ENCODE results near the gene RASGRF1.

Gene RASGRF1

DNA sequence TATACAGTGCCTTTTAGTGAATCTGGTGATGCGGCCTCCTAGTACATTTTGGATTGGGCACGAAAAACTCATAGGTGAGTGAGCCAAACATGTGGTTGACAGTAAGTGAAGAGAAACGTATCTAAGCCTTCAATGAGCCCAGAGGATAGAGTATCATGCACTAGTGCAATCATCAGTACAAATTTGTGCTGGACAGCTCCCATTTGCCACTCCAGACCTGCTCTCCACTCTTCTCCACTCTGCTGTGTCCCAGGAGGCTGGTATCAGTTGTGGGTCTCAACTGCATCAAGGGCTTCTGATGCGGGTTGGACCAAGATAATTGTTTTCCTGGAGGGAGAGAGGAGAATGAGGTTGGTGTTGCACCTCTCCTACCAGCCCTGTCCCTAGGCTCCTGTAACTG lies 9.1 kb upstream of the RASGRF1 start:
- no peak for DNase-seq

DNA sequence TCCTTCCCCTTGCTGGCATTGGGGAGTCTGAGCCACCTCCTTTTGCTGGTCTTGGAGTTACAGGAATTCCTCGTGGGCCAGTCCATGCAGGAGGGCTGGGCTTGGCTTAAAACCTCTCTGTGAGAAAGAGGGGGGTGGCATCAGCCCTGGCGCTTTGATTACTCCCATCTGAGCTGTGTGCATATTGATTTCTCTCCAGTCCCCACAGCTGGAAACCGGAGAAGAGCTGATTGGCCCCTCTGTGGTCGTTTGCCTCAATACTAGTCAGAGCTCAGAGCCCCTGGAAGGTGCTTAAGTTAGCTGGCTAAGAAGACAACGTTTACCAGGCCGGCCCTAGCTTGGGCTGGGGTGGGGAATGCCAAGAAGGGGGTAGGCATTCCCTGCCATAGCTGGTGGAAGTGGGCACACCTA lies 4.0 kb upstream of the RASGRF1 start:
- no peak for DNase-seq

- DNase-seq: no peak
Observed at GRCh38 chr15:79093352-79093935, 2.9 kb upstream of the RASGRF1 start.

DNA sequence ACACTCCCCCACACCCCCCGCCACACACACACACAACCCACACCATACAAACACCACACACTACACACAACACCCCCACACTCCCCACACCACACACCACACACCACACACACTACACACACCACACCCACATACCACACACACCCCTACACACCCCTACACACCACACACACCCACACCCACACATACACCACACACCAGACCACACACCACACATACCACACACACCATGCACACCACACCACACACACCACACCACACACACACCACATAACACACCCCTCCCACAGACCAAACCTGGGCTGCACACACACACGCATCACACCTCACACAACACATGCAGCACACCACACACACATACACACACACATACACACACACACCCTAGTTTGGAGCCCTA lies 1.8 kb upstream of the RASGRF1 start:
- DNase-seq: no peak

DNA sequence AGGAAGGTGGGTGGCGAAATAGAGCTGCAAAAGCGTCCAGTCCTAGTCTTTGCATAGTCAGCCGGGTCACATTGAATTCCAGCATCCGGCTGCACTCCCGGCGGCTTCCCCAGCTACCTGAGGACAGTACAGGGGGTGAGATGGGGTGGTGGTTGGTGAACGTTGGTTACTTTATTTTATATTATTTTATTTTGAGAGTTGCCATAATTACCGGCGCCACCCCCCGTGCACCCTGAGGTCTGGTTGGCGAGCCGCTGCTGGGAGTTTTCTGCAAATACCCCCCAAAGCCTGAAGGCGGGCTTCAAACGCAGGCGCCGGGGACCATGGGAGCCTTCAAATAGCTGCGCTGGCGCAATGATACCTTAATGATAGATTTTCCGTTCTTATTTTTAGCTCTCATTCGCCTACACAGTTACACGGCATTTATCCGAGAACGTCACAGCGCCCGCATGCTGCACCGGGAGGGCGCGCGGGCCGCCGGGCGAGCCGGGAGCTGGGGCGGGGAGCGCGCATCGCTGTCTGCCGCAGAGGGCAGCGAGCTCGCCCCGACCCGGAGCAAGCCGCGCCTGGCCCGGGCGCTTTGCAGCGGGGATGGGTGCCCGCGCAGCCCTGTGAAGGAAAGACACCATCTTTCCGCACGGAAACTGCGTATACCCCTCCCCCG lies 756 bp upstream of the RASGRF1 start:
- peak; percentile 27 for DNase-seq

- DNase-seq: no peak
Observed at GRCh38 chr15:79089890-79090486, 592 bp downstream of the RASGRF1 start.

GRCh38 chr15:79089331-79089889 lies 1.2 kb downstream of the RASGRF1 start:
- no peak for DNase-seq

DNA sequence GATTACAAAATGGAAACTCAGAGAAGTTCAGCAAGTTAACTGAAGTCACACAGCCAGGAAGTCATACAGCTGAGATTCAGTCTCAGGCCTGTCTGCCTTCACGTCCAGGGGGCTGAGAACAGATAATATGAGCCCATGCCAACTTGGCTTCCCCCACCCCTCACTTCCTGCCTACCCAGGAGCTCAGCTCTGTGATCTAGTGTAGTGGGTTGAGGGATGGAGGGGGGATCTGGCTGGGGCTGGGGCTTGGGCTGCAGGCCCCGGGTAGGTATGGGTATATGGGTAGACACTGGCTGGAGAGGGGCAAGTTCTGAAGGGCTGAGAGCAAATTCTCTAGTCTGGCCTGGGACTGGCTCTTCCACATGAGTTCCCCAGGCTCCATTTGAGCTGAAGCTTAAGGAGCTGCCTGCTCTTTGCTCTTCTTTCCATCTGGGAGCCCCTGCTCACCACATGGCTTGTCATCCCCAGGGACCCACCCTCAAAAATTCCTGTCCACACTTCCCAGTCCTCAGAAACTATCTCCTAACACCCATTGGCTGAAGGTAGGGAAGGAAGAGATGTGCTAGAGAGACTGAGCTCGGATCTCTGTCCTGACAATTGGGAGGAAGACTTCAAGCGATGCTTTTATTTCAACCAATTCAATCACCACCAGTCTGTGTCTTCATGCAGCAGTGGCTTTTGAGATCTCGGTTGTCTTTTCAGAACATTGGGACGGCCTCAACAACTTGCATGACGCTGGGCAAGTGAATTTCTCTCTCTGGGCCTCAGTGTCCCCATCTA lies 2.0 kb downstream of the RASGRF1 start:
- no peak for DNase-seq

DNA sequence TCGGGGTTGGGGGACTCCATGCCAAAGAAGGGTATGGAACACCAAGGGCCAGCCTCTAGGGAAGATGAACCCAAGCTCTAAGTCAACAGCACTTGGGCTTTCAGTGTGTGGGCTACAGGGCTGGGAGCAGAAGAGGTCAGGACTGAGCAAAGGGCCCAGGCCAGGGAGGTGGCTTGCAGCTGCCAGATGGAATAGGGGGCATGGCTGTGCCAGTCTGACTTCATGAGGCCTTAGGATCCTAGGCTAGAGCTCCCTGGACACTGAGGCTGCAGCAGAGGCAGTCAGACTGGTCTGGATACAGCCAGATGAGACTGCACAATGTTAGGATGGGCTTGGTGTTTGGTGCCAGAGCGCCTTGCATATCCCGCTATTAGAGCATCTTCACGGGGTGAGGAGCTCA lies 3.8 kb downstream of the RASGRF1 start:
- DNase-seq: no peak

DNA sequence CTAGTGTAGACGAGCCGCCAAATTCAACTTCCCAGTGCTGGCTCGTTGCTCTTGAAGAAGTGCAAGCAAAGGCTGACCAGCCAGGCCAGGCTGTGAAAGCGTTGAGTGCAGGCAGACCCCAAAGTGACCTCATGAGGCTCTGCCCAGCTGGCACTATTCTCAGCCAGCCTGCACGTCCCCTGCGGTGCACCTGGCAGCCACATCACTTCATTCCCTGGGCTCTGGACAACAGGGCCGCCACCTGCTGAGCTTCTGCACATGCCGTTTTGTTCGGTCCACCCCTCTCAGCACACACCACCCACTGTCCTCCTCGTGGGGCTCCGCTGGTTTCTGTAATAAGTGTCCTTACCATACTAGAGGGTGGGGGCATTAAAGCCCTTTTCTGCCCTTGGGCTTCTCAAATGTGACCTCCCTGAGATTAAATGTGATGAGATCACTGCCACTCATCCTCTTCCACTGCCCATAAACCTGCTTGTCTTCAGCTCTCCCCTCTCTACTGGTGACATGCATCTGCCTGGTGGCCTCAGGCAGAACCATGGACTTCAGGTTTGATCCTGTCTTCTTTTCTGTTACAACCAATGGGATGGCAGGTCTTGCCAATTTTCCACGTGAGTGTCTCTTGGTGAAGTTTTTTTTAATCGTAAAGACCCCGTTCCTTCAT lies 6.1 kb downstream of the RASGRF1 start:
- no peak for DNase-seq

DNA sequence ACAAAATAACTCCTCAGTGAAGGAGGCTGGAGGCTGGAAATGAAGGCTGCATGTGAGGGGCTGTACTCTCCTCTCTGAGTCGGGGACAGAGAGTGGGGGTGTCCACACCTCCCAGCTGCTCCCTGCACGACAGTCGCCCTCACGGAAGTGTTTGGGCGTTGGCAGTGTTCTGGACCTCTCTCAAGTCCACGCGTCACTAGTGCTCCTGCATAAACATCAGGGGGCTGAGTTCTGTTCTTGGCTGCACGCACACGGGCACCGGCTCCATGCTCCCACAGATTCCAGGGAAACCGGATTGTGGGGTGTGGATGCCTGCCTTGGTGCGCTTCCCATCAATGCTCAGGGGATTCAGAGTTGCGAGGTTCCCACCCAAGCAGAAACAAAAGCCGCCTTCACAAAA lies 7.4 kb downstream of the RASGRF1 start:
- no peak for DNase-seq

GRCh38 chr15:79082363-79083070 lies 8.1 kb downstream of the RASGRF1 start:
- no peak for DNase-seq

- DNase-seq: no peak
Observed at GRCh38 chr15:79078763-79079410, 11.7 kb downstream of the RASGRF1 start.

- no peak for DNase-seq
Observed at GRCh38 chr15:79078003-79078402, 12.6 kb downstream of the RASGRF1 start.

DNA sequence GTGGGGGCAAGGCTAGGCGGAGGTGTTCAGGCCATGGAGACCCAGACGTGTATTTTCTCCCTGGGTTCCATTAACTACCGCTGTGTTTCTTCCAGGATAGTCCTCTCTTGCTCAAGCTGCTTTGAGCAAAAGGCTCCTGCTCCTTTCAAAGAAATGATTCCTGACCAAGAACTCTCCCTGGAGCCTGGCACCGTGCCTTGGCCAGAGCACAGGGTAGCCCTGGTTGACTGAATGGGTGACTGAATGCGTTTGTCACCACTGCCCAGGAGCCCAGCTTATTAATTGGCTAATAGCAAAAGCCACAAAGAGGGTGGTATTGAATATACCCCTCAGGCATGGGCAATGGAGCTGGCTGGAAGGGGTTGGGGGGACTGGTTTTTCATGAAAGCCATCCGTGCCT lies 13.9 kb downstream of the RASGRF1 start:
- no peak for DNase-seq

DNA sequence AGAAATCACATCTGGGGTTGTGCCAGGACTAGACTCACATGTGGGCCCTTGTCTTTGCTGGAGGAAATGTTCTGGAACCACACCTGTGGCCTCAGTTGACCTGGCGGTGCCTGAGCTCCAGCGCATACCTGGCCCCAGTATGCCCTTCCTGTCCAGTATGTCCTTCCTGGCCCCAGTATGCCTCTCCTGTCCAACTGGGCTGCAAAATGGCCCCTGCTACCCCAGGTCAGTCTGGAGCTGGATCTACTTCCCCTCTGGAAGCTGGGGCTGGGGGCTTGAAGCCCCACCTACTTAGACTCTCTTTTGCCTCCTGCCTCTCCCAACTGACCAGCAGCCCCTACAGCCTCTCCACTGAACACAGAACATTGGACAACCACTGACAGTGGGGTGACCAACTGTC lies 15.3 kb downstream of the RASGRF1 start:
- DNase-seq: no peak

DNA sequence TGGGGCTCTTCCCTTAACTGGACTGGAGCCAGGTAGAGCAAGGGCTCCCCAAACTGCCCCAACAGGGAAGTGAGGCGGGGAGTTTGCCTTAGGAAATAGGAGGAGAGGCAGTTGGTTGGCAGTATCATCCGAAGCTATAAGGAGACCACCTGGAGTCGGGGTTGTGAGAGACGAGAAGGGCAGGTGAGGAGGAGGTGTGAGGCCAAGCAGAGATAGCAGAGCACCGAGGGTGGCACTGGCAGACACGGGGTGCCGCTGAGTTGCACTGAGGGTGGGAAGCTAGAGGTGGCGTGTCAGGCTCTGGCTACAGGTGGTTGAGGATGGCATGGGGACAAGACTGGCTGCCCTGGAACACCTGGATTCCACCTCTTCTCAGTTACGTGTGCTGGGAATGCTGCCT lies 17.2 kb downstream of the RASGRF1 start:
- no peak for DNase-seq

DNA sequence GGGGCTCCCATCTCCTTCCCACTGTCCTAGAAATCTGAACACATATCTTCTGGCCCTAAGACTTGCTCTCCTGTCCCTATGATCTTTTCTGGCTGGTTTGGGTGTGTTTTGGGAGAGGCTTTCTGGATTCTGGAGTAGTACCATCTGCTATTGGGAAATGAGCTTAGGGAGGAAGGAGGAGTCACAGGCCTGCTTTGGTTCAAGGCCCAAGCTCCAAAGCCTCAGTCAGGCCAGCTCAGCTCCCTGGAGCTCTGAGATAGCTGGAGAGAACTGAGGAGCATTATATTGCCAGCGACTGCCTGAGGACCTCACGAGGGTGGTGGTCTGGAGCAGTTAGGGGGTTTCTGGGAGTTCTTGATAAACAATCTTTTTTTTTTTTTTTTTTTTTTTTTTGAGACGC lies 18.7 kb downstream of the RASGRF1 start:
- DNase-seq: peak; percentile 55

- DNase-seq: no peak
Observed at GRCh38 chr15:79068790-79069189, 21.8 kb downstream of the RASGRF1 start.

DNA sequence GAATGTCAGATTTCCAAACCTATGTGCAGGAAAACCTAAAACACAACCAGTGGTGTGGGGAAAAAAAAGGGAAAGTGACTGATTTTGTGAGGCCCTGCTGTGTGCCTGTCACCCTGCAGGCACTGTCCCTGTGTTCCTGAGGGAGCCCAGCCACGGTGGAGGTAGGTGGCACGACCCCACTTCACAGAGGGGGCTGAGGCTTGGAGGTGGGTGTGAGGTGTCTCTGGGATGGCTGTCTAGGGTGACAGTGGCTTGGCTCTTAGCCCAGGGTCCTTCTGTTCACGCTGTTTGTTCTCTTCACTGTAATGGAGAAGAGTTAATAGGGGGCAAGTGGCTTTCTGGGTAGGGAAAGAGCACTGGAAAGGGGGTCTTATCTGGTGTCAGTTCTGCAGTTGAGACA lies 22.6 kb downstream of the RASGRF1 start:
- DNase-seq: no peak

DNA sequence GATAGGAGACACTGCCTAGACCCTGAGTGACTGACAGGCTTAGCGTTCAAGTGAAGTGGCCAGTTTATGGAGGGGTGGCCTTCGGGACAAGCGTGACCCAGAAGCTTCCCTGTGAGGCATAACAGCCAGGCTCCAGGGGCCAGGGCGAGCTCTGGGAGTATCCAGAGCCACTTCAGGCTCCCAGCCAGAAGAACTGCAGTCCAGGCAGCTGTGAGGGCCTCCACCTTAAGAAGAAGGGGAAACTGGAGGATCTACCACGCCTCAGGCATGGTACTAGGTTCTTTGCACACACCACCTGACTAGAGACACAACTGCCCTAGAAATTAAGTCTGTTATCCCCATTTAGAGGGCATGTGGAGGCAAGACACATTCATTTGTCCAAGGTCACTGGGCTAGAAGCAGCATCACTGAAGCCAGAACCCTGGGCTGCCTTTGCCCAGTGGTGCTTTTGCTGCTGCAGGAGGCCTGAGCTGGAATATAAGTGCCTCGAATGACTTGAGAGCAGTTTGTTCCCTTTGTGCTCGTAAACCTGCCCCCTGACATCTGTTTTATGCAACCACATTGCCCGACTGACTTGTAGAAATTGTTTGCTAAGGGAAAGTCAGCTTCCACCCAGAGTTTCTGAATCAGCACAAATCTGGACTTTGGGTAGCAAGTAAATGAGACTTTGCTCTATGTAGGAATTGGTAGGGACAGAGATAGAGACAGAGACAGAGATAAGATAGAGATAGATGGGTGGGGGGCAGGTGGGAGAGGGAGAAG lies 23.3 kb downstream of the RASGRF1 start:
- DNase-seq: no peak
